HG03460 (cell line): ENCODE measurements around the gene CFAP300.

Source experiments
- ATAC-seq: cut with Tn5 transposase; IDR thresholded peaks from one replicate; pipeline ENCODE4 v1.9.1; 2021; ENCODE audit not compliant: unreplicated experiment

Gene CFAP300

GRCh38 chr11:102119997-102120396 is 72.8 kb downstream of the CFAP300 start:
- no peak for ATAC-seq

- no peak for ATAC-seq
Measured at GRCh38 chr11:102120437-102120973, 73.3 kb downstream of the CFAP300 start.

GRCh38 chr11:102121329-102121728 is 74.1 kb downstream of the CFAP300 start:
- ATAC-seq: no peak
